Neural progenitor cell (in vitro differentiated cells): ENCODE results near the gene LDB3.

Experiments
- EZH2 ChIP-seq: fragments of 200-600 bp; sonication (generic); IDR thresholded peaks from 2 replicates; pipeline ENCODE4 v1.6.1; 2017; ENCODE audit warnings: antibody characterized with exemption, mild to moderate bottlenecking, moderate library complexity
- EZH2phosphoT487 ChIP-seq: fragments of 200-600 bp; sonication (generic); IDR thresholded peaks from 2 replicates; pipeline ENCODE4 v1.6.1; 2017; ENCODE audit warnings: antibody characterized with exemption
- TF ChIP-seq, protein P1 (sequence below): fragments of 200-600 bp; sonication (generic); IDR thresholded peaks from 2 replicates; pipeline ENCODE4 v1.5.1; 2017; ENCODE audit warnings: antibody characterized with exemption, mild to moderate bottlenecking

DNA sequence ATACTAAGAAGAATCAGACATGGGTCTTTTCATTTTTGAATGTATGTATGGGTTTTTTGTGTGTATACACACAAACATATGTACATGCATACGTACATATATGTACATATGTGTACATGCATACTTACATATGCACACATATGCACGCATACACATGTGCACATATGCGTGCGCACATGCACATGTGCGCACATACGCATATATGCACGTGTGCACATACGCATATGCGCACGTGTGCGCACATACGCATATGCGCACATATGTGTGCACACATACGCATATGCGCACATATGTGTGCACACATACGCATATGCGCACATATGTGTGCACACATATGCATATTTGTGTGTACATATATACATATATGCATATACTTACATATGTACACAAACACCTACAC, 83.2 kb downstream of the LDB3 start:
- TF ChIP-seq, protein P1, sequence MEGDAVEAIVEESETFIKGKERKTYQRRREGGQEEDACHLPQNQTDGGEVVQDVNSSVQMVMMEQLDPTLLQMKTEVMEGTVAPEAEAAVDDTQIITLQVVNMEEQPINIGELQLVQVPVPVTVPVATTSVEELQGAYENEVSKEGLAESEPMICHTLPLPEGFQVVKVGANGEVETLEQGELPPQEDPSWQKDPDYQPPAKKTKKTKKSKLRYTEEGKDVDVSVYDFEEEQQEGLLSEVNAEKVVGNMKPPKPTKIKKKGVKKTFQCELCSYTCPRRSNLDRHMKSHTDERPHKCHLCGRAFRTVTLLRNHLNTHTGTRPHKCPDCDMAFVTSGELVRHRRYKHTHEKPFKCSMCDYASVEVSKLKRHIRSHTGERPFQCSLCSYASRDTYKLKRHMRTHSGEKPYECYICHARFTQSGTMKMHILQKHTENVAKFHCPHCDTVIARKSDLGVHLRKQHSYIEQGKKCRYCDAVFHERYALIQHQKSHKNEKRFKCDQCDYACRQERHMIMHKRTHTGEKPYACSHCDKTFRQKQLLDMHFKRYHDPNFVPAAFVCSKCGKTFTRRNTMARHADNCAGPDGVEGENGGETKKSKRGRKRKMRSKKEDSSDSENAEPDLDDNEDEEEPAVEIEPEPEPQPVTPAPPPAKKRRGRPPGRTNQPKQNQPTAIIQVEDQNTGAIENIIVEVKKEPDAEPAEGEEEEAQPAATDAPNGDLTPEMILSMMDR: no peak
- TF ChIP-seq EZH2 (no peak), EZH2phosphoT487 (no peak)
